GM10266 (cell line): ENCODE results near the gene PURA.

Source experiments
- DNase-seq: peaks from one replicate; pipeline ENCODE4 v3.0.0; 2012; ENCODE audit errors: extremely low spot score
- TF ChIP-seq, protein P1 (sequence below): IDR thresholded peaks from 2 replicates; pipeline ENCODE4 v1.5.1; 2012; ENCODE audit warnings: mild to moderate bottlenecking, low read depth; ENCODE audit not compliant: control insufficient read depth, insufficient read depth; ENCODE audit errors: missing control alignments

PURA gene

DNA sequence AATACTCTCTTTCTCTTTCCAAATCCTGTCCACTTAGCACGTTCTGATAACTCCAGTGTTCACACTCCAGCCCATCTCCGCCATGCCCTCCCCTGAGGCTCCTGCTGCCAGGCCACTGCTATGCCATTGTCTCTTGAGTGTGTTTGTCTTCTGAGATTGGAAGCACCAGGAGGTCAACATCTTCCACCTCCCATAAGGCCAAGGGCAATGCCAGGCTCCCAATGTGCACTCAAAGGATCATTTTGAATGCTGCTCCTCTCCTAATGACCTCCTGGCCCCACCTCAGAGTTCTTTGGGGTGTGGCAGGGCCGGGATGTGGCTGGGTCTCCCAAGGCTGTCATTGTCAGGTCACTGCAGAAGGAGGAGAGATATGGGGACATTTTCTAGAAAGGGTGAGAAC lies 31.3 kb downstream of the PURA start:
- TF ChIP-seq, protein P1, sequence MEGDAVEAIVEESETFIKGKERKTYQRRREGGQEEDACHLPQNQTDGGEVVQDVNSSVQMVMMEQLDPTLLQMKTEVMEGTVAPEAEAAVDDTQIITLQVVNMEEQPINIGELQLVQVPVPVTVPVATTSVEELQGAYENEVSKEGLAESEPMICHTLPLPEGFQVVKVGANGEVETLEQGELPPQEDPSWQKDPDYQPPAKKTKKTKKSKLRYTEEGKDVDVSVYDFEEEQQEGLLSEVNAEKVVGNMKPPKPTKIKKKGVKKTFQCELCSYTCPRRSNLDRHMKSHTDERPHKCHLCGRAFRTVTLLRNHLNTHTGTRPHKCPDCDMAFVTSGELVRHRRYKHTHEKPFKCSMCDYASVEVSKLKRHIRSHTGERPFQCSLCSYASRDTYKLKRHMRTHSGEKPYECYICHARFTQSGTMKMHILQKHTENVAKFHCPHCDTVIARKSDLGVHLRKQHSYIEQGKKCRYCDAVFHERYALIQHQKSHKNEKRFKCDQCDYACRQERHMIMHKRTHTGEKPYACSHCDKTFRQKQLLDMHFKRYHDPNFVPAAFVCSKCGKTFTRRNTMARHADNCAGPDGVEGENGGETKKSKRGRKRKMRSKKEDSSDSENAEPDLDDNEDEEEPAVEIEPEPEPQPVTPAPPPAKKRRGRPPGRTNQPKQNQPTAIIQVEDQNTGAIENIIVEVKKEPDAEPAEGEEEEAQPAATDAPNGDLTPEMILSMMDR: no peak
- no peak for DNase-seq

DNA sequence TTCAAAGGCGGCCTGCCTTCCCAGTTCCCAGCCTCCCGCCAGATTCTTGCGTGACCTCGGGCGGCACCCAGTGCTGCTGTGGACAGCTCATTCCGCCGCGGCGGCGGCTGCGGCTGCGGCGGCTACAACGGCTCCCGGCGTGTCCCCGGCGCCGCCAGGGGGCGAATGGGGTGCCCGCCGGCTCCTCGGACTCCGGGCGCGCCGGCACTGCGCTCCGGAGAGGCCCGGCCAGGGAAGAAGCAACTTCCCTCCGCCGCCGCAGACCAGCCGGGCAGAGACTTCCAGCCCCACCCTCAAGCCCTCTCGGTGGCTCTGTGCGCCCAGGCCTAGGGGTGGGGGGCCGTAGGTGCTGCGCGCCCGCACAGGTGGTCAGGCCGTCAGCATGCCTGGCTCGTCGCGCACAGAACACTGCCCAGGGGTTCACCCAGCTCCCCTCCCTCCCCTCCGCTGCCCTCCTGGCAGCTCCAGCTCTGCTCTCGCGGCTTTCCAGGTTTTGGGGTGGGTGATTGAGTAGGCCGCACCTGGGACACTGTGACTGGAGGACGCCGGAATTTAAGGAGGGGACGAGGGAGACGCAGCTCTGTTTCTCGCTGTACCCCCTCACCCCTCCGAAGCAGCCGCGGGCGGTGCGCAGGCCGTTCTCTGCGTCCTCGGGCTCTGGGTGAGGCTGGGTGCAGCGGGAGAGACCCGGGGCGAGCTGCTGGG lies 32.1 kb downstream of the PURA start:
- TF ChIP-seq, protein P1: peak; percentile 65
- DNase-seq: peak; percentile 75

DNA sequence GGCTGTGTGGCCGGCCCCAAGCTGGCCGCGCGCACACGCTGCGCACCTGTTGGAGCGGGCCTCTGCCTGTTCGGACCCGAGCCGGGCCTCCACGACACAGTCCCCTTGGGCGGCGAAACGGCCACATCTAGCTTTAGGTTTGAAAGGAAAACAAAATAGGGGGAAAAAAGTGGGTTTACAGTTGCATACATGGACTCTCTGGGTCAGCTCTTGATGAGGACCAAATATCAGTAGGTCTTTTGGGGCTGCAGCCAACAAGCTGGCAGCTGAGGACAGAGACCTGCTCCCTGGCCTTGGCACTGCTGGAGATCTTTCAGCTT lies 32.6 kb downstream of the PURA start:
- TF ChIP-seq, protein P1: no peak
- DNase-seq: no peak

DNA sequence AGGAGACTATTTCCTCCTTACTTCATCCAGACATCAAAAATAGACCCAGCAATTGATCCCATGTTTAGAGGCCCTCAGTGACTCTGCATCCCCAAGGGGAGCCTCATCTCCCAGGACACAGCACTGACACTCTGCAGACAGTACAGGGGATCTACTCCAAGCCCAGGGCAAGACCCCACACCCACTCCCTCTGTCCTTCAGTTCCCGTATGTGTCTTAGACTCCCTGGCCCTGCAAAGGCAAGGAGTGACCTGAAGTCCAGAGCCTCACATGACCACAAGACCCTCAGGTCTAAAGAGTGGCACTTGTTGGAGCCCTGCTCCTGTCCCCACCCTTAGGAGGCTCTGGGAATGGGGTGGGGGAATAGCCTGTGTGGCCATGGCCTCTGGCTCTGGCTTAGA lies 33.6 kb downstream of the PURA start:
- no peak for DNase-seq
- TF ChIP-seq, protein P1: no peak

DNA sequence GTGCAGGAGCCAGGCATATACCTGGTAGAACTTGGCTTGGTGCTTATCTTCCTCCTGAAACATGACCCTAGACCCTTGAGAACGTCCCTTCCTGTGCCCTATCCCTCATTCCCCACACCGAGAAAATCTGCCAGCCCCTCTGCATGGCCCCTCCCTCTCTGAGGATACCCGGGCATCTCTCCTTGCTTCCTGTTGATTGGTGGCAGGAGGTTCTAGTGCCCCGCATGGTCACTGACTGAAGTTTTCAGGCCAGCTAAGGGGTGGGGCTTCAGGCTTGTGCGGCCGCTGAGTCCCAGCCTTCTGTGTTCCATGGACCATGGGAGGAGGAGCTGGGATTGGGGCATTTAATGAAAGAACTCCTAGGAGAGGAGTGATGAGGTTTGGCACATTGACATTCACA lies 34.6 kb downstream of the PURA start:
- no peak for DNase-seq
- TF ChIP-seq, protein P1: no peak

DNA sequence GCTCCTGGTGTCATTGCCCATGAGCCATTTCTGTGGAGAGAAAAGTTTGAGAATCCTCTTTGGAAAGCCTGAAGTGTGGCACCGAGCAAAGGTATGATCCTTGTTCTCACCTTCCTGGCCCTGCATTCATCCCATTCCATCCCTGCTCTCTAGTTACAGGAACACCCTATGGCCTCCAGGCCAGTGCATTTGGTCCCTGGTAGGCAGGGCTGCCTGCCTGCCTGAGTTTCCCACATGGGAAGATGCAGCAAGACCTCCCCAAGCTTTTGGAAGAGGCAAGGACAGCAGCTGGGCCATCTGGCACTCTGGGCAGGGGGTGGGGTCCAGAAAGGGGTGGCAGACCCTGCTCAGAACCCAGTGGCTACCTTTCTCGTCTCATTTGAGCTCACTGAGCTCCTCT lies 36.3 kb downstream of the PURA start:
- no peak for DNase-seq
- TF ChIP-seq, protein P1: no peak

DNA sequence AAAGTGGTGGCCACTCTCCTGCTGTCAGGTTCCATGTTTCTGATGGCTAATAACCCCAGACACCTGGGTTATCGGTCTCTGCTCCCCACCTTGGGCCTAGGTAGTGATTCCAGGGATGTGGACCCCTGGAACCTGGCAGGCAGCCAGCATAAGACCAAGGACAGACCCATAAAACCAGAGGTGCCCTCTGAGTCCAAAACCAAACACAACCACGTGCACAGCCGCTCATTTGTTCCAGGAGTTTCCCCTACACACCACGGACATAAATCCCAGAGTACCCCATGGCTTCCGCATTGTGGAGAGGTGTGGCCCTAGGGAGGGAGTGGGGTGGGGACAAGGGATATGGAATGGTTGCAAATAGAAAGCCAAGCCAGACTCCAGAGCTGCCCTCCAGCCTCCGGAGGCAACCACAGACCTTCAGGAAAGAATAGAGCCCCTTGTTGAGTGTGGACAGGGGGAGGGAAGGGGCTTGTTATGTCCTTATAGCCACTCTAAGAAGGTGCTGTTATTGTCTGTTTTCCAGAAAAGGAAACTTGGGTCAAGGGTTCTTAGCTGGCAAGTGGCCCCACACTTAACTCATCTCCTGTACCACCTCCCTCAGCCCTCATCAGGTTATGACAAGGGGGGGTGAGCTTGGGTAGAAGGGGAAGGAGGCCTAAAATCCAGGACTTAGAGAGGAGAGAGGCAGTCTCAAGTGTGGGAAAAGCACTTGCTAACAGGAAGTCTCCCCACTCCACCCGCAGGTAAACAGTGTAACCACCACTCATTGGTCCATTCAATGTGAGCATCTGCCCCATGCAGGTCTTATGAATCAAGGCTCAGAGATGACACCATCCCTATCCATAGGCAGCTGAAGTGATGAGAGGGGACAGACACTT lies 37.5 kb downstream of the PURA start:
- TF ChIP-seq, protein P1: no peak
- DNase-seq: no peak
